Lower leg skin (tissue), 4 donors: ENCODE data around the gene CDS1. TPM values are rescaled to one million over a fixed set of nuclear protein-coding genes. Genes with fewer than 3 reads are reported as not detected.
"Not testable (repeated sequence)": the region's sequence is repeated elsewhere in the genome, so short reads cannot be mapped to it uniquely, and the experiment has no call there.

Source experiments
- DNase-seq, 2 donors: peaks; one replicate each; pipeline ENCODE4 v3.0.0-alpha.2; 2019; ENCODE audit warnings: low spot score in 2 of 2
- H3K4me3 ChIP-seq: fragments of 200-600 bp; sonication (generic); 2 replicates; pipeline ENCODE4 v1.5.1; 2017; ENCODE audit warnings: mild to moderate bottlenecking, low read depth; ENCODE audit not compliant: poor library complexity, severe bottlenecking
- POLR2A ChIP-seq, 2 donors: fragments of 450-650 bp; IDR thresholded peaks; one replicate each; pipeline ENCODE4 v1.6.1; 2016 to 2017; ENCODE audit warnings: antibody characterized with exemption in 2 of 2, mild to moderate bottlenecking in 1 of 2, moderate library complexity in 1 of 2
- WGBS, 2 donors: methylation state at CpG; one replicate each; pipeline ENCODE4 v1.1.5; 2018; 5-methylcytosine and 5-hydroxymethylcytosine counted together
- intact Hi-C: fragments of 100-400 bp; cut with DNase I; formaldehyde crosslinking; loops from one replicate; pipeline ENCODE4 v1.15.0; 2023; ENCODE audit warnings: low total_unique reads
- total RNA-seq, 4 donors: library from RNA; depleted of rRNA; stranded (reverse); fragments of >200 nt; gene quantifications; one replicate each; pipeline ENCODE4 v1.1.0, GENCODE V29; 2016
- TF ChIP-seq, protein P1 (sequence below), 3 donors: fragments of 450-650 bp; IDR thresholded peaks; one replicate each; pipeline ENCODE4 v1.5.1; 2016; ENCODE audit warnings: antibody characterized with exemption in 3 of 3, mild to moderate bottlenecking in 3 of 3, moderate library complexity in 2 of 3

Gene CDS1
- total RNA-seq, 4 donors from 2014 or later = 29.3 to 35.8 (median 32.3) TPM

DNA sequence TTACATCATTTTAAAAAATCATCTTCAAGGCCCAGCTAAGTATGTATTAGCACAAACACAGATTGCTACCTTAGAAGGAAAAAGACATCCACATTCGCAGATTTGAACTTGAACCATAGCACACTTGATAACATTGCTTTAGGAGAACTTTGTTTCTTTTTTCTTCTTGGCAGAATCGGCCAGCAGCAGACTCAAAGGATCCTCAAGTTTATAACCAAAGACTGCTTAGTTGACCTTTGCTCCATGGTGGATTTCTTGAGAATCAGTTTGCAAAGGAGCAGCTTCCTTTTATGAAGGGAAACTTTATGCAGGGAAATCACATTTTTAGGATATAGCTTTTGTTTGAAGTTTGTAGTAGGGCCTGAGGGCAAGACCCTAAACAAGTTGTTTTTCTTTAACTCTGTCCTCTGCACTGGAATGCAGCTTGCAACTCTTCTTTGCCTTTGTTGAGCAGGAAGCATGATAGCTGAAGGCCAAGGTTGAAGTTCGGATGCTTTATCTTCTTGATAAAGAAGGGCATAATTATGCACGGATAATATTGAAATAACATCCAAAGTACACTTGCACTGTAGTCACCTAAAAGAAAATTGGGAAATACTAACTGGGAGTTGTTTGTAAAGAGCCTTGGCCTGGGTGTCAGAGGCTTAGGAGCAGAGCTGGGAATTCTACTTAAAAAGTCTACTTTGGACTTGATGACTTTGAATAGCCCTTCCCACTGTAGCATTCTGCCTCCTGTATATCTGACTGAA, 78.4 kb downstream of the CDS1 start:
- no peak overlapping the region for H3K4me3 ChIP-seq
- DNase-seq = no peak
- intact Hi-C loops = no loop called here
- TF ChIP-seq, protein P1, sequence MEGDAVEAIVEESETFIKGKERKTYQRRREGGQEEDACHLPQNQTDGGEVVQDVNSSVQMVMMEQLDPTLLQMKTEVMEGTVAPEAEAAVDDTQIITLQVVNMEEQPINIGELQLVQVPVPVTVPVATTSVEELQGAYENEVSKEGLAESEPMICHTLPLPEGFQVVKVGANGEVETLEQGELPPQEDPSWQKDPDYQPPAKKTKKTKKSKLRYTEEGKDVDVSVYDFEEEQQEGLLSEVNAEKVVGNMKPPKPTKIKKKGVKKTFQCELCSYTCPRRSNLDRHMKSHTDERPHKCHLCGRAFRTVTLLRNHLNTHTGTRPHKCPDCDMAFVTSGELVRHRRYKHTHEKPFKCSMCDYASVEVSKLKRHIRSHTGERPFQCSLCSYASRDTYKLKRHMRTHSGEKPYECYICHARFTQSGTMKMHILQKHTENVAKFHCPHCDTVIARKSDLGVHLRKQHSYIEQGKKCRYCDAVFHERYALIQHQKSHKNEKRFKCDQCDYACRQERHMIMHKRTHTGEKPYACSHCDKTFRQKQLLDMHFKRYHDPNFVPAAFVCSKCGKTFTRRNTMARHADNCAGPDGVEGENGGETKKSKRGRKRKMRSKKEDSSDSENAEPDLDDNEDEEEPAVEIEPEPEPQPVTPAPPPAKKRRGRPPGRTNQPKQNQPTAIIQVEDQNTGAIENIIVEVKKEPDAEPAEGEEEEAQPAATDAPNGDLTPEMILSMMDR (IDR thresholded peaks at IDR 0.05) = no peak
- TF ChIP-seq POLR2A (IDR thresholded peaks at IDR 0.05) = no peak
- 65 to 74% methylated on average over 4 of the region's 4 CpGs for WGBS, 2 donors

DNA sequence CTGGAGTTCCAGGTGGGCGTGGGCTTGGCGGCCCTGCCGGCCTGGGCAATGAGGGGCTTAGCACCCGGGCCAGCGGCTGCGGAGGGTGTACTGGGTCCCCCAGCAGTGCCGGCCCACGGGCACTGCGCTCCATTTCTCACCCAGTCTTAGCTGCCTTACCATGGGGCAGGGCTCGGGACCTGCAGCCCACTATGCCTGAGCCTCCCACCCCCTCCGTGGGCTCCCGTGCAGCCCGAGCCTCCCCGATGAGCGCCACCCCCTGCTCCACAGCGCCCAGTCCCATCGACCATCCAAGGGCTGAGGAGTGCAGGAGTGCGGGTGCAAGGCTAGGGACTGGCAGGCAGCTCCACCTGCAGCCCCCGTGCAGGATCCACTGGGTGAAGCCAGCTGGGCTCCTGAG, 81.8 kb downstream of the CDS1 start:
- intact Hi-C loops, DNase-seq: not testable (repeated sequence)
- WGBS, 2 donors = 95 to 100% methylated on average over 5 to 19 of the region's 19 CpGs

DNA sequence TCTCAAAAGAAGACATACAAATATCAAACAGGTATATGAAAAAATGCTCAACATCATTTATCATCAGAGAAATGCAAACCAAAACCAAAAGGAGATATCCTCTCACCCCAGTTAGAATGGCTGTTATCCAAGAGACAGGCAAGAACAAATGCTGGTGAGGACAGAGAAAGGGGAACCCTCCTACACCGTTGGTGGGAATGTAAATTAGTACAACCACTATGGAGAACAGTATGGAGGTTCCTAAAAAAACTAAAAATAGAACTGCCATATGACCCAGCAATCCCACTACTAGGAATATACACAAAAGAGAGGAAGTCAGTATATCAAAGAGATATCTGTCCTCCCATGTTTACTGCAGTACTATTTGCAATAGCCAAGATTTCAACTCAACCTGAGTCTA, 83.5 kb downstream of the CDS1 start:
- no peak for DNase-seq
- WGBS, 2 donors = 71 to 78% methylated on average over 1 of the region's 1 CpG
- no peak overlapping the region for H3K4me3 ChIP-seq
- TF ChIP-seq, protein P1 (IDR thresholded peaks at IDR 0.05) = no peak
- TF ChIP-seq POLR2A (IDR thresholded peaks at IDR 0.05) = no peak
- intact Hi-C loops = no loop called here

More for the DNA sequence above, 81.8 kb downstream of the CDS1 start:
- H3K4me3 ChIP-seq = not testable (repeated sequence)

DNA sequence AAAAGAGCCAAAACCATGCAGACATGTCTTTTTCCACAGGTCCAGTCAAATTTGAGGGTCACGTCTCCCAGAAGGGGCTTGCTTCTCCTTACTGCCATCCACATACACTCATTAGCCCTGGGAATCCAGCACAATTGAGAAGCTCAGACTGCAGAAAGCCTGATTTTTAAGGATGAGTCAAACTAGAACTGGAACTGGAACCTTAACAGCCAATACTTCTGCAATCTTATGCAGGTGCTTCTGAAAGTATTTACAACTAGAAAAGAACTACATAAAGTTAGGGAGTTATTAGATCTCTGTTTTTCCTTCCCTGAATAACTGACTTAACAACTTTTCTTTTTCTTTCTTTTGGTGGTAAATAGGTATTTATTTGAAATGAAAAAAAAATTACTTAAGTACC, 86.3 kb downstream of the CDS1 start:
- no peak for TF ChIP-seq POLR2A (IDR thresholded peaks at IDR 0.05)
- TF ChIP-seq, protein P1 (IDR thresholded peaks at IDR 0.05) = no peak
- DNase-seq = no peak
- WGBS, 2 donors = 96 to 100% methylated on average over 1 of the region's 1 CpG
- intact Hi-C loops = no loop called here
- H3K4me3 ChIP-seq = no peak overlapping the region

DNA sequence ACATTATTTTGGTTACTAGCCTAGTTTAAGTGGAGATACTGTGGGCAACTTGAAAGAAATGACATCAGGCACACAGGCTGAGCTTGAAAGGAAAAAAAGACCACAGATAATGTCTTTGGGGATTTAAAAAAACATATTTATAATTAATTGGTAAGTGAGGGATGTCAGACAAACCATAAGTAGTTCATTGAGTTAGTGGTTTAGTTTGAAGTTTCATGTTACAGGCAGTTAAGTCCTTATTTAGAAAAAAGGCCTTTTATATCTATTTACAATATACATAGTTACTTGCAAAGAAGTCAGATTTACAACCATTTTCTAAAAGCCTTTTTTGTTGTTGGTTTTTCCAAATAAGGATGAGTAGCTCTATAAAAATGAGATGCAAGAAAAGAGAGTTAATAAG, 89.2 kb downstream of the CDS1 start:
- intact Hi-C loops = no loop called here
- TF ChIP-seq POLR2A (IDR thresholded peaks at IDR 0.05) = no peak
- TF ChIP-seq, protein P1 (IDR thresholded peaks at IDR 0.05) = no peak
- no peak overlapping the region for H3K4me3 ChIP-seq
- no peak for DNase-seq

DNA sequence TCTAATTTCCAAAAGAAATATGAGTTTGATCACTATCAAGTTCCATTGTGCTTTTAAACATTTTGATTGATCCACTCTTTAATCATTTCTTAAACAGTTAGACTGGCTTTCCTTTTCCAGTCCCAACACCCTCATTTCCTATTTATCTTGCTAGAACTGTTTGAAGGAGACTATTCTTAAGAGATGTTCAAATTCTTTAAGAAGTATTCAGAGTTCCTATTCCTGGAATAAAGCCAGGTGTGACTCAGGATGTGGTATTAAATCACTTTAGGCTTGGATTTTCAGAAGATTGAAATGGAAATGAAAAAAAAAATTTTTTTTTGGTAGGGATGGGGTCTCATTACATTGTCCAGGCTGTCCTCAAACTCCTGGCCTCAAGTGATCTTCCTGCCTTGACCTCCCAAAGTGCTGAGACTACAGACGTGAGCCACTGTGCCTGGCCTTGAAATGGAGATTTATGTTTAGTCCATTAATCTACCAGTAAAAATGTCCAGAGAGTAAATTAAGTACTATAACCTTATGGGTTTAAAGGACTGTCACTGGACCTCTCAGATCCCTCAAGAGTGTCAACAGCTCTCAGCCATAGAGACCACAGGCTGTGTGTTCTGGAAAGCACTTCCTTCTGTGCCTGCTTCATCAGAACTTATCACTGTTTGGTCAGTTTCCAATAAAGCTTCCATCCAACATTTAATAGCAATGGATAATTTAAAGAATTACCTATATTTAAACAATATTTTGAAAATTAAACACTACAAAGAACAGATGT, 90.7 kb downstream of the CDS1 start:
- TF ChIP-seq, protein P1 (IDR thresholded peaks at IDR 0.05) = no peak
- TF ChIP-seq POLR2A (IDR thresholded peaks at IDR 0.05) = no peak
- intact Hi-C loops = no loop called here
- H3K4me3 ChIP-seq = no peak overlapping the region
- no peak for DNase-seq
- 77 to 79% methylated on average over 1 of the region's 1 CpG for WGBS, 2 donors
